Tibial artery (tissue), 4 donors: ENCODE measurements around the gene ELAVL2.

ENCODE experiments used
- DNase-seq, 2 donors: peaks; one replicate each; pipeline ENCODE4 v3.0.0-alpha.2; 2019
- H3K27ac ChIP-seq, 2 donors: fragments of 200-600 bp; sonication (generic) in 1 of 2; 1 replicate in 1 of 2; 2 replicates in 1 of 2; pipeline ENCODE4 v1.5.1; 2018 to 2019; ENCODE audit warnings: mild to moderate bottlenecking in 1 of 2
- H3K27me3 ChIP-seq, 2 donors: fragments of 200-600 bp; sonication (generic) in 1 of 2; one replicate each; pipeline versions ENCODE4 v1.5.1 to v1.6.0; 2016 to 2019
- H3K36me3 ChIP-seq, 3 donors: fragments of 200-600 bp; sonication (generic) in 2 of 3; one replicate each; pipeline ENCODE4 v1.5.1; 2016 to 2019; ENCODE audit warnings: mild to moderate bottlenecking in 2 of 3
- H3K4me1 ChIP-seq, 4 donors: fragments of 200-600 bp; sonication (generic) in 2 of 4; 1 replicate in 3 of 4; 2 replicates in 1 of 4; pipeline ENCODE4 v1.5.1; 2016 to 2019
- H3K4me3 ChIP-seq, 2 donors: fragments of 200-600 bp; sonication (generic) in 1 of 2; 1 replicate in 1 of 2; 2 replicates in 1 of 2; pipeline ENCODE4 v1.5.1; 2018 to 2019; ENCODE audit warnings: mild to moderate bottlenecking in 2 of 2
- H3K9me3 ChIP-seq, 3 donors: fragments of 200-600 bp; sonication (generic) in 1 of 3; one replicate each; pipeline ENCODE4 v1.5.1; 2016 to 2019
- CTCF ChIP-seq, 2 experiments: fragments of 200-600 bp in 1 of 2; fragments of 450-650 bp in 1 of 2; IDR thresholded peaks; one replicate each; pipeline ENCODE4 v1.5.1; 2017 to 2019; ENCODE audit warnings: antibody characterized with exemption in 2 of 2, mild to moderate bottlenecking in 1 of 2, moderate library complexity in 1 of 2
- intact Hi-C: fragments of 100-400 bp; cut with DNase I; formaldehyde crosslinking; loops from one replicate; pipeline ENCODE4 v1.15.0; 2023; ENCODE audit warnings: low total_unique reads

The ELAVL2 gene

GRCh38 chr9:23702311-23702922 lies 123.6 kb downstream of the ELAVL2 start:
- Histone ChIP-seq H3K36me3 (no peaks in the 10 kb centered on the region), H3K27me3 (no peaks in the 10 kb centered on the region), H3K4me3 (no peak overlapping the region), H3K27ac (no peak overlapping the region), H3K4me1 (no peaks in the 10 kb centered on the region), H3K9me3 (no peaks in the 10 kb centered on the region)
- no peak for DNase-seq
- intact Hi-C loops = no loop called here
- no peak for TF ChIP-seq CTCF (IDR thresholded peaks at IDR 0.05)

- Histone ChIP-seq H3K27ac (no peak overlapping the region), H3K36me3 (no peaks in the 10 kb centered on the region), H3K4me1 (no peaks in the 10 kb centered on the region), H3K27me3 (no peaks in the 10 kb centered on the region), H3K9me3 (no peaks in the 10 kb centered on the region), H3K4me3 (no peak overlapping the region)
- intact Hi-C loops = no loop called here
- no peak for DNase-seq
- no peak for TF ChIP-seq CTCF (IDR thresholded peaks at IDR 0.05)
Measured at GRCh38 chr9:23701291-23701690, 124.7 kb downstream of the ELAVL2 start.

GRCh38 chr9:23700359-23700758 lies 125.7 kb downstream of the ELAVL2 start:
- H3K27me3 ChIP-seq = no peaks in the 10 kb centered on the region
- H3K27ac ChIP-seq = no peak overlapping the region
- intact Hi-C loops = no loop called here
- no peak for TF ChIP-seq CTCF (IDR thresholded peaks at IDR 0.05)
- no peak for DNase-seq
- no peaks in the 10 kb centered on the region for H3K36me3 ChIP-seq
- H3K4me3 ChIP-seq = no peak overlapping the region
- H3K4me1 ChIP-seq = no peaks in the 10 kb centered on the region
- H3K9me3 ChIP-seq = no peaks in the 10 kb centered on the region

- H3K27ac ChIP-seq = no peak overlapping the region
- H3K9me3 ChIP-seq = no peaks in the 10 kb centered on the region
- TF ChIP-seq CTCF (IDR thresholded peaks at IDR 0.05) = no peak
- no peaks in the 10 kb centered on the region for H3K27me3 ChIP-seq
- intact Hi-C loops = no loop called here
- no peak for DNase-seq
- H3K36me3 ChIP-seq = no peaks in the 10 kb centered on the region
- H3K4me3 ChIP-seq = no peak overlapping the region
- H3K4me1 ChIP-seq = no peaks in the 10 kb centered on the region
Measured at GRCh38 chr9:23698161-23698560, 127.9 kb downstream of the ELAVL2 start.

- Histone ChIP-seq H3K27ac (no peak overlapping the region), H3K27me3 (no peaks in the 10 kb centered on the region), H3K9me3 (no peaks in the 10 kb centered on the region), H3K4me1 (no peaks in the 10 kb centered on the region), H3K4me3 (no peak overlapping the region), H3K36me3 (no peaks in the 10 kb centered on the region)
- intact Hi-C loops = no loop called here
- DNase-seq = no peak
- TF ChIP-seq CTCF (IDR thresholded peaks at IDR 0.05) = no peak
Measured at GRCh38 chr9:23695572-23695971, 130.5 kb downstream of the ELAVL2 start.

- Histone ChIP-seq H3K27ac (no peak overlapping the region), H3K4me3 (no peak overlapping the region), H3K36me3 (no peaks in the 10 kb centered on the region), H3K4me1 (no peaks in the 10 kb centered on the region), H3K9me3 (no peaks in the 10 kb centered on the region), H3K27me3 (no peaks in the 10 kb centered on the region)
- DNase-seq = no peak
- no peak for TF ChIP-seq CTCF (IDR thresholded peaks at IDR 0.05)
- intact Hi-C loops = no loop called here
Measured at GRCh38 chr9:23693374-23693773, 132.7 kb downstream of the ELAVL2 start.
